Measurements from ENCODE around the gene DELE1.

DNA sequence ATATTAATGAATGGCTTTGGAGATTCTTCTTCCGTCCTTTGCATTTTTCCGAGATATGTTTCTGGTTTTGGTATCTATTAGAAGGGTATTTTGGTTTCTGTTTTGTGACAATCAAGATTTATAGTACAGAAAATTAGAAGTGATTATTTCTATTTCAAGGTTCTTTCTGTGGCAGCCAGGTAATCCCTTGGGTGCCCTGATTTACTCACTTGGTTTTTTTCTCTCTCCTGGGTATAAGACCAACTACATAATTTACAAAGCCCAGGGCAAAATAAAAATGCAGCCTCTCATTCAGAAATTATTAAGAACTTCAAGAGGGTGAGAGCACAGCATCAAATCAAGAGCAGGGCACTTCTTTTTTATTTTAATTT, 43.3 kb downstream of the DELE1 start:
- TF ChIP-seq POLR2A (IDR thresholded peaks at IDR 0.05; ENCODE audit: low read length) (no peak), GATA1 (IDR thresholded peaks at IDR 0.05; ENCODE audit: low read depth, low read length) (no peak)

All from erythroblast (primary cell).